Measurements from ENCODE around the gene RBM23. TPM values are rescaled to one million over a fixed set of nuclear protein-coding genes. Genes with fewer than 3 reads are reported as not detected.
"Not testable (repeated sequence)": the region's sequence is repeated elsewhere in the genome, so short reads cannot be mapped to it uniquely, and the experiment has no call there.

Gene RBM23
- total and polyA plus RNA-seq, 5 donors from 2014 or later = 43.1 to 108 (median 49.8) TPM

DNA sequence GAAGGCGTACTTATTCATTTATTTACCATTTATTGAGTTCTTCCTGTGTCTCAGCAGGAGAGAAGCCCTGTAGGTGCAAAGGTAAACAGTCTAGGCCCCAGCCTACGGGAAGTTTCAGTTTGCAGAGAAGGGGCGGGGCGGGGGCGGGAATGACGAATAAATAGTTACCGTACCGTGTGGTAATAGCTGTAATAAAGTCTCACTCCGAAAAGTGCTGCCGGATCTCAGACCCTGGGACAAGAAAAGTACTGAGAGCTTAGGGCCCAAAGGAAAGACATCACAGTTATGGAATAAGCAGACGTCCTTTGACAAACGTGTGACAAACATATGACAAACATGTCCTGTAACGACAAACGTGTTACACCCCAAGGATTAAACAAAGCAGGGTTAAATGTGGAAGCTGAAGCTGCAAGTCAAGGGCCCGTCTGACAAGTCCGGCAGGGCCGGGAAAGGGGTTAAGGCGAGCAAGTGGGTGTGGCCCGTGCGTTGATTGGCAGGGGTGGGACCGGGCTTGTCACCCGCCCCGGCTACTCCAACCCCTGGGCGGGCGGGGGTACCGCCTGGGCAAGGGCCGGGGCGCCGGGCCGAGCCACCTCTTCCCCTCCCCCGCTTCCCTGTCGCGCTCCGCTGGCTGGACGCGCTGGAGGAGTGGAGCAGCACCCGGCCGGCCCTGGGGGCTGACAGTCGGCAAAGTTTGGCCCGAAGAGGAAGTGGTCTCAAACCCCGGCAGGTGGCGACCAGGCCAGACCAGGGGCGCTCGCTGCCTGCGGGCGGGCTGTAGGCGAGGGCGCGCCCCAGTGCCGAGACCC, 47.5 kb downstream of the RBM23 start, which contains the start of gene LRP10:
LRP10 (plus strand) TSS at position 517 of the 809 bp plus-strand sequence. CDS start 564 bp downstream, outside the sequence.
- H3K9me3 Mint-ChIP-seq = peaks cover 0 to 3% (median 0%) of the 10 kb centered on the region in 7 donors

GRCh38 chr14:22870811-22871223, 48.1 kb downstream of the RBM23 start:
- Histone ChIP-seq H3K27ac (ENCODE audit: insufficient read depth, low read length, poor library complexity, severe bottlenecking) (peak overlapping the region; percentile 96), H3K27me3 (ENCODE audit: control insufficient read depth, insufficient read depth, low read length) (no peaks in the 10 kb centered on the region), H3K9me3 (ENCODE audit: control insufficient read depth in 2 of 2, low read length in 2 of 2) (no peaks in the 10 kb centered on the region), H3K4me3 (ENCODE audit: low read depth, low read length) (peak overlapping the region; percentile 95), H3K4me1 (ENCODE audit: control insufficient read depth, insufficient read depth, low read length, poor library complexity, severe bottlenecking) (peaks cover 46% of the 10 kb centered on the region), H3K36me3 (ENCODE audit: control insufficient read depth, insufficient read depth, low read length) (peaks cover 24% of the 10 kb centered on the region)
- Mint-ChIP-seq H3K27ac (peak overlapping the region; percentile 97 to 99 (median 99)), H3K36me3 (peaks cover 8% of the 10 kb centered on the region), H3K9me3 (peaks cover 0 to 3% (median 0%) of the 10 kb centered on the region in 7 donors), H3K4me1 (peaks cover 11 to 55% (median 18%) of the 10 kb centered on the region in 4 donors), H3K4me3 (peak overlapping the region; percentile 91 to 99 (median 96)), H3K27me3 (peaks cover 4% of the 10 kb centered on the region)
- peak in 2 of 3 donors; percentile 79 to 86 for DNase-seq
- ATAC-seq (ENCODE audit: low read depth in 2 of 2) = peak; percentile 75 to 77

More for the DNA sequence above, 47.5 kb downstream of the RBM23 start, which contains the start of gene LRP10:
- peak; percentile 69 to 86 (median 71) for DNase-seq
- H3K36me3 ChIP-seq (ENCODE audit: control insufficient read depth, insufficient read depth, low read length) = peaks cover 31% of the 10 kb centered on the region
- peak within 1 kb of the TSS; percentile 97 to 99 (median 99) for H3K27ac Mint-ChIP-seq
- H3K27me3 ChIP-seq (ENCODE audit: control insufficient read depth, insufficient read depth, low read length) = no peaks in the 10 kb centered on the region
- H3K27ac ChIP-seq (ENCODE audit: insufficient read depth, low read length, poor library complexity, severe bottlenecking) = peak within 1 kb of the TSS; percentile 96
- H3K36me3 Mint-ChIP-seq = peaks cover 14% of the 10 kb centered on the region
- H3K4me1 ChIP-seq (ENCODE audit: control insufficient read depth, insufficient read depth, low read length, poor library complexity, severe bottlenecking) = peaks cover 48% of the 10 kb centered on the region
- ATAC-seq (ENCODE audit: low read depth in 2 of 2) = peak; percentile 65 to 69
- H3K27me3 Mint-ChIP-seq = peaks cover 4% of the 10 kb centered on the region
- no peaks in the 10 kb centered on the region for H3K9me3 ChIP-seq (ENCODE audit: control insufficient read depth in 2 of 2, low read length in 2 of 2)
- H3K4me3 Mint-ChIP-seq = peak within 1 kb of the TSS; percentile 91 to 99 (median 96)
- H3K4me3 ChIP-seq (ENCODE audit: low read depth, low read length) = peak within 1 kb of the TSS; percentile 95
- H3K4me1 Mint-ChIP-seq = peaks cover 11 to 57% (median 20%) of the 10 kb centered on the region in 4 donors

GRCh38 chr14:22866874-22867273, 52.1 kb downstream of the RBM23 start:
- H3K36me3 Mint-ChIP-seq = no peaks in the 10 kb centered on the region
- peaks cover 4% of the 10 kb centered on the region for H3K27me3 Mint-ChIP-seq

DNA sequence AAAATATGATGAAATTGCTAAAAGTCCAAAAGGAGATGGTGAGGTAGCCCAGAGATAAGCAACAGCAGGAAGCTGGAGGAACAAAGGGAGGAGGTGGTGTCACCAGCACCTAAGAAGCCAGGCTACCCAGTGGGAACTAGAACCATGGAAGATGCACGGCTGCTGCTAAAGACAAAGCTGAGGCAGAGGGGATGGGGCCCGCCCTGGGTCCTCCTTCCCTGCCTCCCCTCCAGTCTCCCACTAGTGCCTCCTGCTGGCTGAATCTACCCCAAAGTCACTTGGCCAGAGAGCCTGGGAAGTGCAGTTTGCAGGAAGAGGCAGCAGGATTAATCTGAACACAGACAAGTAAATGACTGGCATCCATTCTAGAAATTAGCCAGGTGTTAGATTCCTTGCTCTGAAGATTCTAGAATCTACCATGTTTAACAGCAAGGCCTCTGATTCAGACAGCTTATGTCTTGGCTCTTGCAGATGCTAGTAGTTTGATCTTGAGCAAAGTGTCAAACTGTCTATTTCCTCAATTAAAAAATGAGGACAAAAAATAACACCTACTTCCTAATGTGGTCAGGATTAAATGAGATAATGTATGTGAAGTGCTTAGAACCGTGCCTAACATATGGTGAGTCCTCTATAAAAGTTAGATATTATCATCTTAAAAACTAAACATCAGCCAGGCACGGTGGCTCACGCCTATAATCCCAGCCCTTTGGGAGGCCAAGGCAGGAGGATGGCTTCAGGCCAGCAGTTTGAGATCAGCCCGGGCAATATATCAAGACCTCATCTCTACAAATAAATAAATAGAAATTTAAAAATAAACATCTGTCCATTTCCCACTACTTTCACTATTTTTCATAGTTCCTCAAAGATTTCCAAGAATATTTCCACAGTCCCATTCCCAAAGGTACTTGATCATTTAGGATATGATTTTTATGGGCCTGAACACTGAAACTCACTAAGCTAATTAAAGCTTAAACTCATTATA, 53.2 kb downstream of the RBM23 start:
- peak overlapping the region in 2 of 3 donors; percentile 65 to 68 for H3K27ac Mint-ChIP-seq
- peak overlapping the region in 1 of 4 donors; percentile 5 for H3K4me3 Mint-ChIP-seq
- H3K27me3 Mint-ChIP-seq = peaks cover 3% of the 10 kb centered on the region
- peaks cover 14% of the 10 kb centered on the region for H3K4me1 ChIP-seq (ENCODE audit: control insufficient read depth, insufficient read depth, low read length, poor library complexity, severe bottlenecking)
- H3K9me3 ChIP-seq (ENCODE audit: control insufficient read depth in 2 of 2, low read length in 2 of 2) = no peaks in the 10 kb centered on the region
- H3K36me3 Mint-ChIP-seq = no peaks in the 10 kb centered on the region
- ATAC-seq (ENCODE audit: low read depth in 2 of 2) (no peak), DNase-seq (no peak)
- H3K36me3 ChIP-seq (ENCODE audit: control insufficient read depth, insufficient read depth, low read length) = no peaks in the 10 kb centered on the region
- H3K27ac ChIP-seq (ENCODE audit: insufficient read depth, low read length, poor library complexity, severe bottlenecking) = no peak overlapping the region
- peaks cover 6 to 27% (median 8%) of the 10 kb centered on the region in 4 donors for H3K4me1 Mint-ChIP-seq
- no peaks in the 10 kb centered on the region for H3K27me3 ChIP-seq (ENCODE audit: control insufficient read depth, insufficient read depth, low read length)
- H3K4me3 ChIP-seq (ENCODE audit: low read depth, low read length) = no peak overlapping the region
- H3K9me3 Mint-ChIP-seq = peaks cover 0 to 2% (median 0%) of the 10 kb centered on the region in 7 donors

More at GRCh38 chr14:22866874-22867273, 52.1 kb downstream of the RBM23 start:
- peaks cover 7 to 30% (median 14%) of the 10 kb centered on the region in 4 donors for H3K4me1 Mint-ChIP-seq
- H3K36me3 ChIP-seq (ENCODE audit: control insufficient read depth, insufficient read depth, low read length) = no peaks in the 10 kb centered on the region
- no peak overlapping the region for H3K4me3 Mint-ChIP-seq
- no peak overlapping the region for H3K27ac ChIP-seq (ENCODE audit: insufficient read depth, low read length, poor library complexity, severe bottlenecking)
- ATAC-seq (ENCODE audit: low read depth in 2 of 2) (no peak), DNase-seq (no peak)
- H3K27me3 ChIP-seq (ENCODE audit: control insufficient read depth, insufficient read depth, low read length) = no peaks in the 10 kb centered on the region
- peak overlapping the region in 2 of 3 donors; percentile 43 to 69 for H3K27ac Mint-ChIP-seq
- no peaks in the 10 kb centered on the region for H3K9me3 ChIP-seq (ENCODE audit: control insufficient read depth in 2 of 2, low read length in 2 of 2)
- no peak overlapping the region for H3K4me3 ChIP-seq (ENCODE audit: low read depth, low read length)
- H3K9me3 Mint-ChIP-seq = peaks cover 0 to 3% (median 0%) of the 10 kb centered on the region in 7 donors
- peaks cover 23% of the 10 kb centered on the region for H3K4me1 ChIP-seq (ENCODE audit: control insufficient read depth, insufficient read depth, low read length, poor library complexity, severe bottlenecking)

- Mint-ChIP-seq H3K27ac (peak overlapping the region in 2 of 3 donors; percentile 7 to 68), H3K9me3 (peaks cover 0 to 2% (median 0%) of the 10 kb centered on the region in 7 donors), H3K4me3 (no peak overlapping the region), H3K27me3 (no peaks in the 10 kb centered on the region), H3K36me3 (no peaks in the 10 kb centered on the region), H3K4me1 (peaks cover 2 to 21% (median 4%) of the 10 kb centered on the region in 4 donors)
- peaks cover 7% of the 10 kb centered on the region for H3K4me1 ChIP-seq (ENCODE audit: control insufficient read depth, insufficient read depth, low read length, poor library complexity, severe bottlenecking)
- no peak overlapping the region for H3K27ac ChIP-seq (ENCODE audit: insufficient read depth, low read length, poor library complexity, severe bottlenecking)
- H3K9me3 ChIP-seq (ENCODE audit: control insufficient read depth in 2 of 2, low read length in 2 of 2) = no peaks in the 10 kb centered on the region
- ATAC-seq (ENCODE audit: low read depth in 2 of 2) (no peak), DNase-seq (no peak)
- no peak overlapping the region for H3K4me3 ChIP-seq (ENCODE audit: low read depth, low read length)
- H3K27me3 ChIP-seq (ENCODE audit: control insufficient read depth, insufficient read depth, low read length) = no peaks in the 10 kb centered on the region
- H3K36me3 ChIP-seq (ENCODE audit: control insufficient read depth, insufficient read depth, low read length) = no peaks in the 10 kb centered on the region
Measured at GRCh38 chr14:22864979-22865378, 54.0 kb downstream of the RBM23 start.

DNA sequence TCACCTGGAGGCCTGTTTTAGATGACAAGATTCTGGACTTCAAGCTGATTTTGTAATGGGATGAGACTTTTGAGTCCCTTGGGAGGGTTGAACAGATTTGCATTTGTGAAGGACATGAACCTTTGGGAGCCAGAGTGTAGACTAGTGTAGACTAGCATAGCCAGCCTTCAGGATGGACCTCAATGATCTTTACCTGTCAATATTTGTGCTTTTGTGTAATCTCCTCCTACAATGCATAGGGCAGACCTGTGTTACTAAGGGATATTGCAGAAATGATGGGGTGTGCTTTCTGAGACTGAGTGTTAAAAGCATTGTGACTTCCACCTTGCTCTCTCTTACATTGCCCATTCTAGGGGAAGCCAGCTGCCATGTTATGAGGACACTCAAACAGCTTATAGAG, 57.3 kb downstream of the RBM23 start:
- no peak for ATAC-seq (ENCODE audit: low read depth in 2 of 2)
- Mint-ChIP-seq H3K36me3 (no peaks in the 10 kb centered on the region), H3K4me1 (peaks cover 7 to 31% (median 11%) of the 10 kb centered on the region in 4 donors), H3K4me3 (peak overlapping the region in 1 of 4 donors; percentile 11), H3K27me3 (peaks cover 4% of the 10 kb centered on the region), H3K27ac (no peak overlapping the region), H3K9me3 (peaks cover 0 to 2% (median 0%) of the 10 kb centered on the region in 7 donors)
- H3K27me3 ChIP-seq (ENCODE audit: control insufficient read depth, insufficient read depth, low read length) = no peaks in the 10 kb centered on the region
- H3K36me3 ChIP-seq (ENCODE audit: control insufficient read depth, insufficient read depth, low read length) = no peaks in the 10 kb centered on the region
- H3K4me3 ChIP-seq (ENCODE audit: low read depth, low read length) = no peak overlapping the region
- no peak overlapping the region for H3K27ac ChIP-seq (ENCODE audit: insufficient read depth, low read length, poor library complexity, severe bottlenecking)
- H3K4me1 ChIP-seq (ENCODE audit: control insufficient read depth, insufficient read depth, low read length, poor library complexity, severe bottlenecking) = peaks cover 20% of the 10 kb centered on the region
- peaks cover 0 to 1% of the 10 kb centered on the region in 2 experiments for H3K9me3 ChIP-seq (ENCODE audit: control insufficient read depth in 2 of 2, low read length in 2 of 2)
- no peak for DNase-seq

- H3K27ac ChIP-seq (ENCODE audit: insufficient read depth, low read length, poor library complexity, severe bottlenecking); H3K27me3 ChIP-seq (ENCODE audit: control insufficient read depth, insufficient read depth, low read length); H3K36me3 ChIP-seq (ENCODE audit: control insufficient read depth, insufficient read depth, low read length); DNase-seq; H3K9me3 ChIP-seq (ENCODE audit: control insufficient read depth in 2 of 2, low read length in 2 of 2); H3K9me3 Mint-ChIP-seq; H3K4me3 Mint-ChIP-seq; H3K4me3 ChIP-seq (ENCODE audit: low read depth, low read length); H3K27me3 Mint-ChIP-seq; H3K36me3 Mint-ChIP-seq; ATAC-seq (ENCODE audit: low read depth in 2 of 2): not testable (repeated sequence)
- Mint-ChIP-seq H3K4me1 (peaks cover 7 to 29% (median 16%) of the 10 kb centered on the region in 4 donors), H3K27ac (peak overlapping the region in 2 of 3 donors; percentile 10 to 14)
- H3K4me1 ChIP-seq (ENCODE audit: control insufficient read depth, insufficient read depth, low read length, poor library complexity, severe bottlenecking) = peaks cover 18% of the 10 kb centered on the region
Measured at GRCh38 chr14:22860377-22860776, 58.6 kb downstream of the RBM23 start.
